NCI-H226 (cell line): ENCODE results near the gene EME2.
"Not testable (repeated sequence)": the region's sequence is repeated elsewhere in the genome, so short reads cannot be mapped to it uniquely, and the experiment has no call there.

ENCODE experiments used
- DNase-seq: peaks from one replicate; pipeline ENCODE4 v3.0.0-alpha.2; 2015

The EME2 gene, protein sequence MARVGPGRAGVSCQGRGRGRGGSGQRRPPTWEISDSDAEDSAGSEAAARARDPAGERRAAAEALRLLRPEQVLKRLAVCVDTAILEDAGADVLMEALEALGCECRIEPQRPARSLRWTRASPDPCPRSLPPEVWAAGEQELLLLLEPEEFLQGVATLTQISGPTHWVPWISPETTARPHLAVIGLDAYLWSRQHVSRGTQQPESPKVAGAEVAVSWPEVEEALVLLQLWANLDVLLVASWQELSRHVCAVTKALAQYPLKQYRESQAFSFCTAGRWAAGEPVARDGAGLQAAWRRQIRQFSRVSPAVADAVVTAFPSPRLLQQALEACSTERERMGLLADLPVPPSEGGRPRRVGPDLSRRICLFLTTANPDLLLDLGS

DNA sequence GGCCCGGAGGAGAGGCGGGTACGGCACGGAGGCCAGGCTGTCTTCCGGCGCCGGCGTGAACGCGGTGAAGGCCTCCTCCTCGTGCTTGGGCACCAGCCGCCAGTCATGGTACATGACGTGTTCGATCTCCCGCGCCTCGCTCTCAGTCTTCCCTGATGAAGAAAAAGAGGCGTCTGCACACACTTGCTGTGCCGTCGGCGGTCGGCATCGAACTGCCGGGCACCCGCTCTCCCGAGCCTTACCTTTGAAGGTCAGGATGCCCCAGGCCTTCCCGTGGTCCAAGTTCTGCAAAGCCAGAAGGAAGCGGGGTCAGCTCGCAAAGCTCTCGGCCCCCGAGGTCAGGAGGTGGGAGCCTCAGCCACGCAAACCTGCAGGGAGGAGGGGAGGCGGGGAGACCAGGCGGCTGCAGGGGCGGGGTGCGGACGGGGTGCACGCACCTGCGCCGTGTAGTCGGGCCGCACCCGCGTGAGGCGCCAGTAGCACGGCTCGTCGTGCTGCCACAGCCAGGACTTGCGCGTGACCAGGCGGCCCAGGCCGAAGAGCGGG is at the start of gene EME2:
TSS of gene EME2 (plus strand) at position 449 of the 546 bp plus-strand sequence. CDS start 418 bp downstream, outside the sequence.
- DNase-seq: peak; percentile 19

DNA sequence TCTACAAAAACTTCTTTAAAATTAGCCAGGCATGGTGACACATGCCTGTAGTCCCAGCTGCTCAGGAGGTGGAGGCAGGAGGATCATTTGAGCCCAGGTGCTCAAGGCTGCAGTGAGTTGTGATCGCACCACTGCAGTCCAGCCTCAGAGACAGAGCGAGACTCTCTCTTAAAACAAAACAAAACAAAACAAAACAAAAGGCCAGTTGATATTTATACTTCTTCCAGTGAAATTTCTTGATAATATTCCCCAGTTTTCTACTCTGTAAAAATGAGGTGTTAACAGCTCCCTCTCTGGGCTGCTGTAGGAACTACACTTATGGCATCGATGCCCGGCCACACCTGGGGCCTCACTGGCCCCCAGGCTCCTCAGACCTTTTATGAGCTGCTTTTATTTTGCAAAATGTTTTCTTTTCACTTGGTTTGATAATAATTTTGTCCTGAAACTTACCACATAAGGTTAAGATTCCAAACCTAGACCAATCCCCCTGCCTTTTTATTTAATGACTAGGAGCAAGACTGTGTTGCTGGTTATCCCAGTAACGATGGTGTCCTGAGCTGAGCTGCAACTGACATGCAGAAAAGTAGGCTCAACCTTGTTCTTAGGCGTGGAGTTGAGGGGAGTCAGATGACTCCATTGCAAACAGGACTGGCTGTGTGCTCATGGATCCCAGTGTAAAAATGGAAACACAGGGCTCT is 49.0 kb upstream of the EME2 start:
- peak; percentile 8 for DNase-seq

GRCh38 chr16:1724491-1724890 is 48.1 kb upstream of the EME2 start:
- no peak for DNase-seq

DNA sequence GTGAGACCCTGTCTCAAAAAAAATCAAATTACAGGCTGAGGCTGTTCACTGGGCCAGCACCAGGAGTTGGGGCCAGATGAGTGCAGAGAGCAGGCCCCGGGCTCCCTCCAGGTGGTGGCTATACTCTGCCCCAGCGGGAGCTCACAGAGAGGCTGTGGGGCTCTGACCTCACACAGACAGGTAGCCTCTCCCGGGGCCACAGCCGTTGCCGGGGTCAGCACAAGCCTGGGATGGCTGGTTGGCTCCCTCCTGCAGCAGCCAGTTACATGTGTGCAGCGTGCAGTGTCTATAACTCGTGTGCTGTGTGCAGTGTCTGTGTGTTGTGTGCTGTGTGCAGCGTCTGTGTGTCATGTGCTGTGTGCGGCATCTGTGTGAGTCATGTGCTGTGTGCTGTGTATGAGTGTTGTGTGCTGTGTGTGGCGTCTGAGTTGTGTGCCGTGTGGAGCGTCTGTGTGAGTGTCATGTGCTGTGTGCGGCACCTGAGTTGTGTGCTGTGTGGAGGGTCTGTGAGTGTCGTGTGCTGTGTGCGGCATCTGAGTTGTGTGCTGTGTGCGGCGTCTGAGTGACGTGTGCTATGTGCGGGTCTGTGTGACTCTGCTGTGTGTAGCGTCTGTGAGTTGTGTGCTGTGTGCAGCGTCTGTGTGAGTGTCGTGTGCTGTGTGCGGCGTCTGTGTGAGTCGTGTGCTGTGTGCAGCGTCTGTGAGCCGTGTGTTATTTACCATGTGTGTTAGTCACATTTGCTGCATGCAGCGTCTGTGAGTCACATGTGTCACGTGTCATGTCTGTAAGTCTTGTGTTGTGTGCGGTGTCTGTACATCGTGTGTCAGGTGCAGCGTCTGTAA is 45.7 kb upstream of the EME2 start:
- DNase-seq: no peak

DNA sequence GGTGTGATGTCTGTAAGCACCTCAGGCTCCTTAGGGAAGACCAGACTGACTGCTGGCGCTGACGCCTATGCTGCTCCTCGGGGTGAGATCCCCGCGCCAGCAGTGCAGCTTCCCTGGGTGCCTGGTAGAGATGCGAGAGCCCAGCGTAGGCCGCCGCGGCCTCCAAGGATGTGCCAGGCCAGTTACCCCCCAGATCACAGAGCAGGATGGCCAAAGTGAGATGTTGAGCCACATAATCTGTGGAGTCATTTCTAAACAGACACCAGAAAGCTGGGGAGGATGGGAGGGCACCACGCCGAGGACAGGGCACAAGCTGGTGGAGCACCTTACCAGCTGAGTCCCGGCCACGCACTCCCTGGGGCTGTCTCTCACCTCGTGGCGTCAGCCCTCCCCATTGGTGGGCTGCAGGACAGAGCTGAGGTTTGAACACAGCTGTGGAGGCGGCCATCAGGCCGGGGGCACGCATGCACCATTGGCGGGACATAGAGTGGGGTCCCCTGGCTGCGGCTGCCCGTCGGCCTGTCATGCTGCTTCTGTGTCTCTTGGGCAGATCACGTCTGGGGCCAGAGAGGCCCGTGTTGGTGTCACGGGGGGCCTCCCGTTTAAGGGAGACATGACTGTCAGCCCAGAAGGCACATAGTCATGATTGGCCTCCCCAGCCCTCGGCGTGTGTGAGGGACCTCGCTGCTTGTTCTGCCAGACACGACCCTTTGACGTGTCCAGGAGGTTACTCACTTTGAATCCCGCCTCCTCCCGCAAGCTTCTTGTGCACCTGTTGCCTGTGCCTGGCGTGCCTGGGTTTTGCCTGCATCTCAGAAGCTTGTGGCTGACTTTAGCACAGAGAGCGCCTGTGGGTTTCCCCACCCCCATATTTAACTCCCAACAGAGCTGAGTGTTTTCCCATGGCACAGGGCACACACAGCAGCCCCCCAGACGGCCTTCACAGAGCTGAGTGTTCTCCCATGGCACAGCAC is 44.7 kb upstream of the EME2 start:
- no peak for DNase-seq

DNA sequence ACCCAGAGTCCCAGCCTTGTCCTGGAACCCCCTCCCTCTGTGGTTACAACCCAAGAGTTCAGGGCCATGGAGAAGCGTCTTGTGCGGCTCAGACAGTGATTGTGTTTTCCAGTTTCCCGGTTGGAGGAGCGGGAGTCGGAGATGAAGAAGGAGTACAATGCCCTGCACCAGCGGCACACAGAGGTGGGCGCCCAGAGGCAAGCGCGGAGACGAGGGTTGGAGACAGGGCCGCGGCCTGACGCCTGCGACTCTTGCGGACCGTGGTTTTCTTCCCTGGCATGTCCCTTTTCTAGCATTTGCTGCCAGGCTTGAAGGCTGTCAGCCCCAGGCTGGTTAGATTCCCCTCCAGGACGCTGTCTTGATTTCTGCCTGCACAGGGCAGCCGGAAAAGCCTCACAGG is 43.6 kb upstream of the EME2 start:
- DNase-seq: no peak

GRCh38 chr16:1729445-1729844 is 43.2 kb upstream of the EME2 start:
- DNase-seq: no peak

GRCh38 chr16:1731073-1731472 is 41.5 kb upstream of the EME2 start:
- DNase-seq: no peak

- DNase-seq: no peak
These were observed 41.0 kb upstream of the EME2 start for GRCh38 chr16:1731603-1732002.

- no peak for DNase-seq
These were observed 40.5 kb upstream of the EME2 start for GRCh38 chr16:1732071-1732470.

GRCh38 chr16:1732551-1732987 is 40.0 kb upstream of the EME2 start:
- DNase-seq: not testable (repeated sequence)

DNA sequence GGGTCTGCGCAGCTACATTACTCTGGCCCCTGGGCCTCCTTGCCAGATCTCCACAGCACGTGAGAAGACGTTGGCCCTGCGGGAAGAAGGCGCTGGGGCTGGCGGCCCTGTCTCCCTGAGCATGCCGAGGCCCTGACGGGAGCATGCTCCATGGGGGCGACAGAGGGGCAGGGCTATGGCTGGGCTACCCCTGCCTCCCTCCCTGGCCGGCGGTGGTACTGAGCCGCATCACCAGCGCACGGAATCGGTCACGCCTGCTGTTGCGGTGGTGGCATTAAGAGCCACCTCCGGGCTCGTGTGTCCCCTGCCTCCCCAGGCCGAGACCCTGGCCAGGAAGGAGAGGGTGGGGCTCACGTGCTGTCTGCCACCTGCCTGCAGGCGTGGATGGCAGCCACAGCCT is 38.5 kb upstream of the EME2 start:
- DNase-seq: no peak

GRCh38 chr16:1734816-1735215 is 37.8 kb upstream of the EME2 start:
- no peak for DNase-seq

DNA sequence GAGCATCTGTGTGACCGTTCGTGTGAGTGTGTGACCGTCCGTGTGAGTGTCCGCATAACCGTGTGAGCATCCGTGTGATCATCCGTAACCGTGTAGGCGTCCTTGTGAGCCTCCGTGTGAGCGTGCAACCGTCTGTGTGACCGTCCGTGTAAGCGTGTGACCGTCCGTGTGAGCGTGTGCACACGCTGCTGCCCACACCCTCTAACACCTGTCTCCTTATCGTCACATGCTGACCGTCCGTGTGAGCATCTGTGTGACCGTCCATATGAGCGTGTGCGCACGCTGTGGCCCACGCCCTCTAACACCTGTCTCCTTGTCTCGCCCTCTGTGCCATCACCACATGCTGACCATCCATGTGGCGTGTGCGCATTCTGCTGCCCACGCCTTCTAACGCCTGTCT is 32.4 kb upstream of the EME2 start:
- no peak for DNase-seq

GRCh38 chr16:1740781-1741490 is 31.7 kb upstream of the EME2 start:
- no peak for DNase-seq

DNA sequence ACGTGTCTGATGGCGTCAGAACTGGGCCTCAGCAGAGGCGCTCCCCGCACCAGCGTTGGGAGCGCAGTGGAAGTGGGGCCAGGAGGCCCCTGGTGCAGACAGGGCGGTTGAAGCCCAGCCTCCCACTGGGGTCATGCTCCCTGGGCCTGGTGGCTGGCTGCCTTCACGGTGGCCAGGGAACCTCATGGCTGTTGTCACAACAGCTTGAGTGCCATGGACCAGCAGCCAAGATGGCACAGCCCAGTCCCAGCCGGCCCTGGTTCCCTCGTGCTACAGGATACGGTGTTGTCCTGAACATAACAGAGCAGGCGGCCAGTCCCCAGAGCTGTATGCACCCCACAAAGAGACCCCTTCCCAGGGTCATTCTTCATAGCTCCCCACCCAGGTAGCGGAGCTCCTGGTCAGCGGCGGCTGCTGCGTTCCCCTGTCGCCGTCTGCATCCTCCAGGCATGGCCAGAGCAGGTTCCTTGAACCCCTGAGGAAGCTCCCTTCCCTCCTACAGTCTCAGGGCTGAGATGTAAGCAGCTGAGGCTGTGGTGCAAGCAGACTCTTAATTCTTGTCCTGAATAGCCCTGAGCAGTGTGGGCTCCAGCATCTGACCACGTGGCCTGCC is 31.0 kb upstream of the EME2 start:
- no peak for DNase-seq

GRCh38 chr16:1743376-1744337 is 29.0 kb upstream of the EME2 start:
- DNase-seq: peak; percentile 93

GRCh38 chr16:1744338-1744840 is 28.2 kb upstream of the EME2 start:
- DNase-seq: no peak

DNA sequence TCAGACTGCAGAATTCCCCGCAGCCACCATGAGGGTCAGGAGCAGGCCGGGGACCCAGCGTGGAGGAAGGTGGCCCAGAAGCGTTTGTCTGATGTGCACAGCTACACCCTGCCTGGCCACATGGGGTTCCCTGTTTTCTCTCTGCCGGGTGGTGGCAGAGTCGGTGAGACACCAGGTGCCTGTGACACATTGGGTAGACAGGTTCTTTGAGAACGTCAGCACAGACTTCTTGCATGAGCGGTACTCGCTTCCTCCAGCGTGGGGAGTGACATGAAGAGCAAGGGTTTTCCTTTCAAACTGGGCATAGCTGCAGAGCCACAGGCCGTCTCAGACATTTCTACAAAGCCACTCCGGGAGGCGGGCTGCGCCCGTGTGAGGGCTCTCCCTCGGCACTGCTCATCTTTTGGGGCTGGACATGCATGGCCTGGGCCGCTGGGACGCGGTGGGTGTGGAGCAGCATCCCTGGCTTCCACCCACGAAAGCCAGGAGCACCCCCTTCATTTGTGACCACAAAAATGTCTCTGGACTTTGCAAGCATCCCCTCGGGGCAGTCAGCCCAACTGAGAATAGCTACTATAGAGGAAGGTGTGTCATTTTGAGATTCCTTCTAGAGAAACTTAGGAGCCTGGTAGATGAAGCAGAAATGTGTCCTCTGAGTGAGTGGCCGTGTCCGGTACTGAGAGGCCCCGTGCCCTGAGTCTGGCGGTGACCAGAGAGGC is 27.3 kb upstream of the EME2 start:
- DNase-seq: peak; percentile 93
